ENCODE results near the gene NAE1. TPM values are rescaled to one million over a fixed set of nuclear protein-coding genes. Genes with fewer than 3 reads are reported as not detected.
"Not testable (repeated sequence)": the region's sequence is repeated elsewhere in the genome, so short reads cannot be mapped to it uniquely, and the experiment has no call there.

Gene NAE1
- 10 to 100 TPM; 32.6 to 35.4 TPM for total RNA-seq
- long read RNA-seq, transcript NAE1-201 (20 exons, 1,837 nt), result major isoform, 39 of 49 reads
- long read RNA-seq, partial matches to known transcripts, result 0 of 49 reads
- long read RNA-seq, other reads (novel, unspliced or antisense), result 6 of 49 reads

DNA sequence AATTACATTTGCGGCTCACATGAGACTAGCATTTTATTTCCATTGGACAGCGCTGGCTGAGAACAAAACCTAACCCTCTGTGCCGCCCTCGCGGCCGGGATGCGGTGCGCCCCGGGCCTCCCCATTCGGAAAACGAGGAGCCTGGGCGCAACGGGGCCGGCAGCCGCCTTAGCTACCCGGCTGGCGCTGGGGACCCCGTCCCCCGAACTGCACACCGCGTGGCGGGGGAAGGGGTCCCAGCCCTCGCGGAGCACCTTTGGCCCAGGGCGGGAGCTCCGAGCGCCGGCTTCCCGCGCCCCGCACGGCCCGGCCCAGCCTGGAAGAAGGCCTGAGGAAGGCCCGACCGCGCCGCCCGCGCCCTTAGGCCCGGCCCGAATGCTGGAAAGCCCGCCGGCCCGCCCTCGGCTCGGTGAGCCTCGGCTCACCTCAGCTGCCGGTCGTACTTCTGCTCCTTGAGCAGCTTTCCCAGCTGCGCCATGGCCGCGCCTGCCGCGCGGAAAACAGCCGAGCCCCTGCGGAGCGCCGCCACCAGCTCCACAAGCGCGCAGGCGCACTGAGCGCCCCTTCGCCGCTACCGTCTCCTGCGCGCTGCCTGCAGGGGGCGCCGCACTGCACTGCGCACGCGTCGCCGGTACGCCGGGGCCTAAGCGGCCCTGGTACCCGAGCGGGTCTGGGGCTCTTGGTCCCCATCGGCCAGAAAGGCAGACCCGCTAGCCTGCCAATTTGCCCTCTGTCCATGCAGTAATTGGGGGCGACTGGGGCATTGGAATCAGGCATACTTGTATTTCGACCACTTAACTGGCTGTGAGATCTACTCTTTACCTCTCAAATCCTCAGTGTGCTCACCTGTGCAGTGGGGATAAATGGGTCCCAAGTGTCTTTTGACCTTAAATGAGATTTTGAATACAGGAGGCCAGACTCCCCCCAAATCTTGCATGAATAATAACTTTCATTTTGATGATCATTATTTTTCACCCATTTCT, at the start of gene NAE1:
NAE1 (minus strand) TSS at position 555 of the 983 bp plus-strand sequence; CDS start at position 478, 77 bp downstream.
- DNase-seq (peak; percentile 91), ATAC-seq (peak; percentile 98 to 99)
- intact Hi-C loops (cut with DNase I), result loop anchor here (2.0 to 5.0 kb wide), 2 partner anchors 37 to 42 kb away; no protein-coding TSS in a partner anchor

DNA sequence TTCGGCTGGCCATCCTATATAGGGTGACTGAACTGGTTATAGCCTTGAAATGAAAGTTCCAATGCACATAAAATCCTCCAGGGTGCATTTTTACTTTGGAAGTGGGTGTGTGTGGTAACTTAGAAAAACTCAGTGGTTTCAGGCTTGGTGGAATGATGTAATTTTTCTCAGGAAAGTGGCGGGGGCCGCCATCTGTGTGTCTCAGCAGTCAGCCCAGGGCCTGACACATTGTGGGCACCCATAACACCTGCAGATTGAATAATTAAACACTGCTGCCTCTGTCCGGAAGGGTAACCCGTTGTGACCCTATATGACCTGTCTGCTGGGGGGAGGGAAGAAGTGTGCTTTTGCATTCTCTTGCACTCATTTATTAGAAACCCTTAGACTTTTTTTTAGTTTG, 47.3 kb upstream of the NAE1 start:
- ATAC-seq (no peak), DNase-seq (no peak)
- intact Hi-C loops (cut with DNase I), result no loop called here

DNA sequence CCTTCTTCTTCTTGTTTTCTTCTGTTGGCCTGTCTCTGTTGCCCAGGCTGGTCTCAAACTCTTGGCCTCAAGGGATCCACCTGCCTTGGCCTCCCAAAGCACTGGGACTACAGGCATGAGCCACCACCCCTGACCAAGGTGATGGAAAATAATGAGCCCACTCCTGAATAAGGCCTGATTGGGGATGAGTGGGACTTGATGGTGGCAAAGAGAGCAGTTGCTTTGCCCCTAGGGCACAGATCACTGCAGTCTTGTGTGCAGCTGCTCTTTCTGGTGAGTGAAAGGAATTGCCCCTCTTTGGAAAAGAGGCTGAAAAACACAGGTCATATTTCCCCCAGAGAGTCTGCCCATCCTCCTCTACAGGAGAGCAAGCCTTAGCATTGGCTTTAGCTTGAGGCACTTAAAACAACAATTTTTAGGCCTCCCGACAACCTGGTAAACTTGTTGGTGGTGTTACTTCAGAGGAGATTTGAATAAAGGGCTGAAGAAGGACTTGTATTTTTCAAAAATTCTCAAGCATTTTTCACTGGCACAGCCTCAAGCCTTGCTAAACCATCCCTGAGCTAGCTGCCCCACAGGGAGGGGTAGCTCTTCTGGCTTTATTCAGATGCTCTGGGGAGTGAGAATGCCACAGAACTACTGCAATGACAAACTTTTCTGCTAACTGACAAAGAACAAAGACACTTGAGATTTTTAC, 43.5 kb upstream of the NAE1 start:
- ATAC-seq, result no peak
- intact Hi-C loops (cut with DNase I), result loop anchor here in 1 of 2 donors (5.0 kb wide), 1 partner anchor 267 kb away; no protein-coding TSS in a partner anchor

DNA sequence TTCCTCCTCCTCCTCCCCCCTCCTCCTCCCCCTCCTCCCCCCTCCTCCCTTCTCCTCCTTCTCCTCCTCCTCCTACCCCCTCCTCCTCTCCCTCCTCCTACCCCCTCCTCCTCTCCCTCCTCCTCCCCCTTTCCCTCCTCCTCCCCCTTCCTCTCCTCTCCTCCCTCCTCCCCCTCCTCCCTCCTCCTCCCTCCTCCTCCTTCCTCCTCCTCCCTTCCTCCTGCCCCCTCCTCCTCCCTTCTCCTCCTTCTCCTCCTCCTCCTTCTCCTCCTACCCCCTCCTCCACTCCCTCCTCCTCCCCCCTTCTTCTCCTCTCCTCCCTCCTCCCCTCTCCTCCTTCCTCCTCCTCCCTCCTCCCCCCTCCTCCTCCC, 42.9 kb upstream of the NAE1 start:
- ATAC-seq (no peak), DNase-seq (no peak)
- intact Hi-C loops (cut with DNase I), result loop anchor here (2.0 to 5.0 kb wide), 2 partner anchors 43 to 266 kb away; partner anchors contain the start of gene NAE1 (in 1 of the 2)

More for the DNA sequence above, 43.5 kb upstream of the NAE1 start:
- DNase-seq, result no peak

DNA sequence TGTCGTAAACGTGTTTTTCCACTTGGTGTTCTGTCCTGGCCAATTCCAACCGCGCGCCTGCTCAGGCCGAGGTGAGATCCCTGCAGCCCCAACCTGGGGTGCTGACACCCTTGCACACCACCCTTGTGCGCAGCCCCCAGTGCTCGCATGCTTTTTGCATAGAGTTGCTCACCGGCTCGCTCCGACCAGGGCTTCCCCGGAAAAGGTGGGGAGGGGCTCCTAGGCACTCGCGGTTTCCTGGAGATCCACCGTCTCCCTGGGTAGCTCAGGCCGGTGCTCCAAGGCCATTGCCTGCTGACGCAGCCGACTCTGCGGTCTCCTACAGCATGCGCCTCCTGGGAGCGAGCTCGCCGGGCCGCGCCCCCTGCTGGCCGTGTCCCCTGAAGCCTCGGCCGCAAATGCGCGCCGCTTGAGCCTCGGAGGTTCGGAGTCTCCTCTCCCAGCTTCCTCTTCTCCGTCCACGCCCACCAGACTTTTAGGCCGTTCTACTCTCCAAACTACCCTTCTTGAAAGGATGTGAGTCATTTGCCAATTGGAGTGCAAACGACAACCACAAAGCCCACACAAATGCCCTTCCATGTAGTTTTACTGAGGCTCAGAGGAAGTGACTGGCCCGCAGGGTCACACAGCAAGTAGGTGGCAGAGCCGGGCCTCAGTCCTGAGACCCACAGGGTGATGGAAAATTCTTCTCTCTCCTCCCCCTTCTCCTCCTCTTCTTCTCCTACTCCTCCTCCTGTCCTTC, 42.3 kb upstream of the NAE1 start:
- intact Hi-C loops (cut with DNase I), result loop anchor here (2.0 to 5.0 kb wide), 2 partner anchors 42 to 266 kb away; partner anchors contain the start of gene NAE1 (in 1 of the 2)

DNA sequence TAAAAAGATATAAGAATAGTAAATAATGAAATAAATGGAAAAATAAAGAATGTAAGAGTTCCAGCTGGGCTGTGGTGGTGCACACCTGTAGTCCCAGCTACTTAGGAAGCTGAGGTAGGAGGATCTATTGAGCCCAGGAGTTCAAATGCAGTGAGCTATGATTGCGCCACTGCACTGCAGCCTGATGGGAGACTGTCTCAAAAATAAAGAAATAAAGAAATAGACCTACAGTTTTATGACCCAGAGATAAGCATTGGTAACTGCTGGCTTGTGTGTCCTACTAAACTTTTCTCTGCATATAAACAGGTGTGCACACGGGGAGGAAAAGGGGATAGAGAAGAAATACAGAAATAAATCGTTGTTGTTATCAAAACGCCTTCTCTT, 41.8 kb upstream of the NAE1 start:
- no peak for ATAC-seq
- intact Hi-C loops (cut with DNase I), result loop anchor here (2.0 to 5.0 kb wide), 2 partner anchors 42 to 265 kb away; partner anchors contain the start of gene NAE1 (in 1 of the 2)
- no peak for DNase-seq

More for the DNA sequence above, 42.3 kb upstream of the NAE1 start:
- ATAC-seq (peak; percentile 95 to 97), DNase-seq (peak; percentile 94)

DNA sequence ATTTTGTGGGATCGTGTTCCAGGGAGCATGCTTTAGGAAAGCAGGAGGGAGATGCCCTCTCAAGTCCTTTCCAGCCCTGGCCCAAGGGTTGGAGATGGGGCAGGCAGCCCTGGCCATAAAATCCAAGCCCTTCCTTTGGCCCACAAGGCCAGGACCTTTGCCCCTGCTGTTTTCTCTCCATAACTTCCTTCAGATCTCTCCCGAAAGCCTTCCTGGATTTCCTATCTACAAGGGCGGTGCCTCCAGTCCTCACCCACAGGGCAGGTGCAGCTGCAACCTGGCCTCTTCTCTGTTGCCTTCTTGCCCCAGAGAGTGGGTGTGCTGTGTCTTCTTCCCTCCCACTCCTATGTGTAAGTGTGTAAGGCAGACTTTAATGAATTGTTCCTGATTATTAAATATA, 41.1 kb upstream of the NAE1 start:
- no peak for ATAC-seq
- DNase-seq, result no peak
- intact Hi-C loops (cut with DNase I), result loop anchor here (2.0 to 5.0 kb wide), 2 partner anchors 41 to 265 kb away; partner anchors contain the start of gene NAE1 (in 1 of the 2)

DNA sequence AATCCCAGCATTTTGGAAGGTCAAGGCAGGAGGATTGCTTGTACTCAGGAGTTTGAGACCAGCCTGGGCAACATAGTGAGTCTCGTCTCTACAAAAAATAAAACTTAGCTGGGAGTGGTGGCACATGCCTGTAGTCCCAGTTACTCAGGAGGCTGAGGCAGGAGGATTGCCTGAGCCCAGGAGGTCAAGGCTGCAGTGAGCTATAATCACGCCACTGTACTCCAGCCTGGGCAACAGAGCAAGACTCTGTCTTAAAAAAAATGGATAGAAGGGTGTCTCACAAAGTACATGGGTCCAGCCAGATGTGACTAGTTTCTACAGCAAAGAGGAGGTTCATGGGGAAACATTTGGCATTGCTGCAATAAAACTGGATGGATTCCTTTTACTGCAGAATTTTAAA, 40.6 kb upstream of the NAE1 start:
- DNase-seq, ATAC-seq: not testable (repeated sequence)
- intact Hi-C loops (cut with DNase I), result loop anchor here in 1 of 2 donors (5.0 kb wide), 1 partner anchor 264 kb away; no protein-coding TSS in a partner anchor

DNA sequence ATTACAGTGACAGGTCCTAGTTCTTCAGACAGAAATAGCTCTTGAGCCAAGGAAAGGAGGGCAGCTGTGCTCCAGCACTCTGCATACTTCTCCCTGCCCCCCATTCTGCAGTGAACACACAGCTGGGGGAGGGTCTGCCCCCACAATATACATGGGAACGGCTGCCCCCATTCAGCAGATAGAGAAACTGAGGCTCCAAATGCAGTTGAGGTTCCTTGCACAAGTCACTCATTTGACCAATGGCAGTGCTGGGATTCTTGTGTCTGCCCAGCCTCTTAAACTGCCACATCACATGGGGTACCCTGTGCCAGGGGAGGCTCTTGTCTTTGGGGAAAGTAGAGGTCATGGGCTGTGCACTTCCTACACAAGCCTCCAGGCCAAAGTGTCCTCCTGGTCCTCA, 38.6 kb upstream of the NAE1 start:
- ATAC-seq (no peak), DNase-seq (no peak)
- intact Hi-C loops (cut with DNase I), result loop anchor here (5.0 kb wide), 3 partner anchors 37 to 207 kb away; partner anchors contain the start of gene NAE1 (in 1 of the 2)

DNA sequence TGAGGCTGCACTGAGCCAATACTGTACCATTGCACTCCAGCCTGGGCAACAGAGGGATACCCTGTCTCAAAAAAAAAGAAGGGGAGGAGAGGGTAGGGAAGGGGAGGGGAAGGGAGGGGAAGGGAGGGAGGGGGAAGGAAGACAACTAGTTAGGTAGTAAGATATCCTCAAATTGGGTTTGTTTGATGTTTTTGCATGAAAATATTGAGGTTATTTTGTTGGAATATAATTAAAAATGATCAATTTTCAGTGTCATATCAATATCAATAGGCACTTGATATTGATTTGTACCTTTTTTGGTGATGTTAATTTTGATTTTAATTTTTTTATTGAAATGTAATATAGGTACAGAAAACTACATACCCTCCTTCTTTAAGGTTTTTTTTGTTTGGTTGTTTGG, 32.9 kb upstream of the NAE1 start:
- intact Hi-C loops (cut with DNase I), result no loop called here

DNA sequence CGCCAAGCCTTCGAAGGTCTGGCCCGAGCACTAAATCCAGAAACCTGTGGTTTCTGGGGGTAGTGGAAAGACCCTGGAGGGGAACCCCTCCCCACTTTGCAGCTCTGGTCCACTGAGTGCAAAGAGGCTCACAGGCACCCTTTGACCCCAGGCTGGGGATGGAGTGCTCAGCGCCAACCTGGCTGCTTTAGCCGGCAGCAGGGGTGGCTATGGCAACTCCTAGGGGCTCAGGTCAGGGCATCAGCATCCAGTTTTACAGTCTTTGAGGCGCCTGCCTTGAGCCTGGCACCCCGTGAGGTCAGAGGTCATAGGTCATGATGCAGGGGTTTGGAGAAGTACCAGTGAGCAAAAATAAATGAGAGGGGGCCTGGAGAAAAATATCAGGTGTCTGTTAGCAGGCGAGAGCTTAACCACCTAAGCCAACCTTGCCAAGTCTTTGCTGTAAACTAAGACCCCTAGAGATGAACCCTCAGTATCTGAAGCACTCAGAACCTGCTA, 31.3 kb upstream of the NAE1 start:
- DNase-seq (no peak), ATAC-seq (no peak)
- intact Hi-C loops (cut with DNase I), result no loop called here

More for the DNA sequence above, 32.9 kb upstream of the NAE1 start:
- DNase-seq (no peak), ATAC-seq (no peak)

DNA sequence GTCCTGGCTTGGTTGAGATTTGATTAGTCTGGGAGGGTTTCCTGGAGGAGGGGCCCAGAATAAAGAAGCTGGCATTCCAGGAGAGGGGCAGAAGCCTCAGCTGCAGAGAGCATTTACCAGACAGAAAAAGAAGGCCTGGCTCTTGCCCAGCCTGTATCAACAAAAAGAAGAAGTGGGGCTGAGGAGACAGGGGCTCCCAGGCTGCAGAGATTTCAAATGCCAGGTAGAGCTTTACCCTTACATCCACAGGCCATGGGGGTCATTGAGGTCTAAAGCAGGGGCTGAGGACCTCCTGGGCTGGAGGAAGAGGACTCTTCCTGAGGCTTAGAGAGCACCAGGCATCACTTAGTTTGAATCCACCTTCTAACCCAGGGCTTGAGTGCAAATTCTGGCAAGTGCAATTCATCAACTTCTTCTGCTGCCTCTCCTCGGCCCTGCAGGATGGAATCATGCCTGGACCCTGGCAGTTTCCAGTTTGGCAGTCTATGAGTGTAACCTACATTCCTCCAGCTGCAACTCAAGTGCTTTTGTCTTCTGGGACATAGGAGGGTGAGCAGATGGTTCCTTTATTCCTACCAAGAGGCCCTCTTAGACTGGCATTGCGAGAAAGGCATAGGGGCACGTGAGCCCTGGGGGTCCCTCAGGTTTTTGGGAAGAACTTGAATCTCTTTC, 28.8 kb upstream of the NAE1 start:
- intact Hi-C loops (cut with DNase I), result no loop called here
- peak in 1 of 2 donors; percentile 14 for ATAC-seq
- no peak for DNase-seq

DNA sequence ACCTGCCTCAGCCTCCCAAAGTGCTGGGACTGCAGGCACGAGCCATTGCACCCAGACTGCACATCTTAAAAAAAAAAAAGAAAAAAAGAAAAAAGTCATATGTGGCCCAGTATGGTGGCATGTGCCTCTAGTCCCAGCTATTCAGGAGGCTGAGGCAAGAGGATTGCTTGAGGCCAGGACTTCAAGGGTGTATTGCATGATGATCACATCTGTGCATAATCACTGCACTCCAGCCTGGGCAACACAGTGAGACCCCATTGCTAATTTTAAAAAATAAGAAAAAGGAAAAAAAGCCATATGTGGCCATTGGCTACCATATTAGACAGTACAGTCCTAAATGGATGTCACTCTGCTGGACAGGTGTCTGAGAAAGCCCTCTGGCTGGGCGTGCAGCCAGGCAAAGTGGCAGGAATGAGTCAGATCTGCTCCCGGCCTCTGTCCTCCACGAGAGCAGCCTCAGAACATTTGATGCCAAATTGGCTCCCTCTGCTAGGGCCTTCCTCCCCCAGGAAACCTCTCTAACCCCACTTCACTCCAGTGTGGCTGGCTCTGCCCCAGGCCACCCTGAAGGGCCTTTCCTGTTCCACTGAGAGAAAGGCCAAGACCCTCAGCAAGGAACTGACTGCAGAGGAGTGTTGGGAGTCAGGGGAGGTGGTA, 28.1 kb upstream of the NAE1 start:
- ATAC-seq (peak; percentile 93 to 96), DNase-seq (peak; percentile 80)
- intact Hi-C loops (cut with DNase I), result no loop called here

DNA sequence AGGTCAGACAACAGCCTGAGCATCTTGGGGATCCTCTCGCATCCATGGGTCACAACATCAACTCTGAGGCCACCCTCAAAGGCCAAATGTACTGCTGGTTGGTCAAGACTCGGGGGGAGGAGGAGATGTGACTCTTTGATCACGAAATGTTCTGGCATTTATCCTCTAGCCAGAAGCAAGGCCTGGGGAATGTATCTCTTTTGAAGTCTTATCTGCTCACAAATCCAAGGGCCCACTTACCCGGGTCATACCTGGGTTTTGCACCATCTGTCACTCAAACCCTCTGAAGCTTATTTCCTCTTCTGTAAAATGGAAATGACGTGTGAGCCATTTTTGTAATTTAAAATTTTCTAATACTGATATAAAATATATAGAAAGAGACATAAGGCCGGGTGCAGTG, 26.7 kb upstream of the NAE1 start:
- ATAC-seq, result no peak
- DNase-seq, result no peak
- intact Hi-C loops (cut with DNase I), result no loop called here

DNA sequence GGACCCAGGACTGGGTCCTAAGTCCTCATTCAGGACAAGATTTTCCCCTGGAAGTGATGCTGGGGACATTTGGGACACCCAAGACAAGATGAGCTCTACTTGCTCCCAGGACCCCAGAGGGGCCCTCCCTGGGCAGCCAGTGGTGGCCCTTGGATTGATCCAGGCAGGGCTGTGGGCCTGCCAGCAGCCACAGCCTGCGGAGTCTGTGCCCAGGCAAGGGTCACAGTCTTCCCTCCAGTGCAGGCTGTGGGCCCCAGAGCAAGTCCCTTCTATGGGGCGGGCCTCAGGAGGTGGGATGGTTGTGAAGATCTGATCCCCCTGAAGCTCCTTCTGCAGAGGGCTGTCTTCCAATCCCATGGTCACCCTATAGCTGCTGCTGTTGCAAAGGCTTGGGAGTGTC, 26.0 kb upstream of the NAE1 start:
- intact Hi-C loops (cut with DNase I), result no loop called here
- DNase-seq (no peak), ATAC-seq (no peak)

DNA sequence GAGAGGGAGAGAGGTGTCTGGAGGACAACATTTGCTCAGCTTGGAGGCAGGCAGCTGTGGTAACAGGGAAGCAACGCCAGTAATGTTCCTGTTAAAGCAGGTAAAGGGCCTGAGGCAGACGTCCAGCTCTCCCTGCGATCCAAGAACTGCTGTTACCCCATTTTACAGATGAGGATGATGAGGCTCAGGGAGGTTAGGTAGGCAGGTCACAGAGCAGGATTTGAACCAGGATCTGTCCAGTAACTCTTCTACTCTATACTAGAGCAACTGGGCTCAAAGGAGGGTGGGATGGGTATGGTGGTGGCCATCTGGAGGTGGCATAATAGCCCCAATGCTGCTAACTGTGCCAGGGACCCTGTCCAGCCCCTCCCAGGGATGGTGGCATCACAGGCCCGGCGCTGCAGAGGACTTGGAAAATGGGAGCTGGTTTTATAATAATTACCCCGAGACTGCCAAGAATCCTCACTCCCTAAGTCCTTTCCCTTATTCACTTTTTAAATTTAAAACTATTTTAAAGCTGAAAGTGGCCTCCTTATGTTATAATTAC, 25.5 kb upstream of the NAE1 start:
- no peak for DNase-seq
- intact Hi-C loops (cut with DNase I), result no loop called here

More for the DNA sequence above, 25.5 kb upstream of the NAE1 start:
- ATAC-seq, result no peak
